ENCODE measurements around the gene FARP2.

DNA sequence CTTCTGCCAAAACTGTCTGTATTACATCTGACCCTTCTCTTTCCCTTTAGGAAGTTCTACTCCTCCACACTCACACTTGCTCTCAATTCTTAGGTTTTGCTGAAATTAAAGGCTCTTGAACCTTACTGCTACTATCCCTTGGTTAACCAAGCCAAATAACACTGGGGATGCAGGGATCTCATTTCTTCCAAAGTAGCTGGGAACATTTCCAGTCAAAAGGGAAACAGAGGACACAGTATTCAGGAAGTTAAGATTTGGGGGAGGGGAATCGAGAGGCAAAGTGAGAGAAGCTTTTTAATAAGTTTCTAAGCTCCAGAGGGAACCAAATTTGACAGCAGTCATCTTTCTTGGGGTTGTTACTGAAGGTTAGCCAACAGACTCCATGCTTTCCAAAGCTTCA, 34.2 kb upstream of the FARP2 start:
- no peak for TF ChIP-seq POLR2A (IDR thresholded peaks at IDR 0.05)
- TF ChIP-seq, protein P1, sequence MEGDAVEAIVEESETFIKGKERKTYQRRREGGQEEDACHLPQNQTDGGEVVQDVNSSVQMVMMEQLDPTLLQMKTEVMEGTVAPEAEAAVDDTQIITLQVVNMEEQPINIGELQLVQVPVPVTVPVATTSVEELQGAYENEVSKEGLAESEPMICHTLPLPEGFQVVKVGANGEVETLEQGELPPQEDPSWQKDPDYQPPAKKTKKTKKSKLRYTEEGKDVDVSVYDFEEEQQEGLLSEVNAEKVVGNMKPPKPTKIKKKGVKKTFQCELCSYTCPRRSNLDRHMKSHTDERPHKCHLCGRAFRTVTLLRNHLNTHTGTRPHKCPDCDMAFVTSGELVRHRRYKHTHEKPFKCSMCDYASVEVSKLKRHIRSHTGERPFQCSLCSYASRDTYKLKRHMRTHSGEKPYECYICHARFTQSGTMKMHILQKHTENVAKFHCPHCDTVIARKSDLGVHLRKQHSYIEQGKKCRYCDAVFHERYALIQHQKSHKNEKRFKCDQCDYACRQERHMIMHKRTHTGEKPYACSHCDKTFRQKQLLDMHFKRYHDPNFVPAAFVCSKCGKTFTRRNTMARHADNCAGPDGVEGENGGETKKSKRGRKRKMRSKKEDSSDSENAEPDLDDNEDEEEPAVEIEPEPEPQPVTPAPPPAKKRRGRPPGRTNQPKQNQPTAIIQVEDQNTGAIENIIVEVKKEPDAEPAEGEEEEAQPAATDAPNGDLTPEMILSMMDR (IDR thresholded peaks at IDR 0.05), result no peak

All from body of pancreas (tissue), 4 donors.